HG02763 (cell line): ENCODE results near the gene DYNLL1.
"Not testable (repeated sequence)": the region's sequence is repeated elsewhere in the genome, so short reads cannot be mapped to it uniquely, and the experiment has no call there.

Experiments
- ATAC-seq: cut with Tn5 transposase; IDR thresholded peaks from one replicate; pipeline ENCODE4 v1.9.1; 2021; ENCODE audit warnings: mild to moderate bottlenecking, moderate library complexity; ENCODE audit not compliant: unreplicated experiment

Gene DYNLL1

DNA sequence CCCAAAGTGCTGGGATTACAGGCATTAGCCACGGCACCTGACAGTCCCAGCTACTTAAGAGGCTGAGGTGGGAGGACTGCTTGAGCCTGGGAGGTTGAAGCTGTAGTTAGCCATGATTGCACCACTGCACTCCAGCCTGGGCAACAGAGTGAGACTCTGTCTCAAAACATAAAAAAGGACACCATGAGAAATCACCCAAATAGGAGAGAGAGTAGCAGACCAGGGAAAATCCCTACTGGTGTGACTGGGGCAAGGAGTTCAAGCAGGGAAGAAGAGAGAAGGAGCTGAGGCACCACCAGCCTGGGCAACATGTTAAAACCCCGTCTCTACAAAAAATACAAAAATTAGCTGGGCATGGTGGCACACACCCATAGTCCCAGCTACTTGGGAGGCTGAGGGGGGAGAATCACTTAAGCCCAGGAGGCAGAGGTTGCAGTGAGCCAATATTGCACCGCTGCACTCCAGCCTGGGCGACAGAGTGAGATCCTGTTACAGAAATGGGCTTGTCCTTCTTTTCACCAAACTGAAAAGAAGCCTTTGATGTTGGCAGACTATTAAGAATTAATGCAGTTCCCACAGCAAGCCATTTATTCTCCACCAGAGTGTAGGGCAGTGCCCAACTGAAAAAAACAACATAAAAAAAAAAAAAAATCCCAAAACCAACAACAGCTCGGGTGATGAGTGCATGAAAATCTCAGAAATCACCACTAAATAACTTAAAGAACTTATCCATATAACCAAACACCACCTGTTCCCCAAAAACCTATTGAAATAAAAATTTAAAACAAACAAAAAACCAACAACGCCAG lies 21.9 kb upstream of the DYNLL1 start:
- no peak for ATAC-seq

DNA sequence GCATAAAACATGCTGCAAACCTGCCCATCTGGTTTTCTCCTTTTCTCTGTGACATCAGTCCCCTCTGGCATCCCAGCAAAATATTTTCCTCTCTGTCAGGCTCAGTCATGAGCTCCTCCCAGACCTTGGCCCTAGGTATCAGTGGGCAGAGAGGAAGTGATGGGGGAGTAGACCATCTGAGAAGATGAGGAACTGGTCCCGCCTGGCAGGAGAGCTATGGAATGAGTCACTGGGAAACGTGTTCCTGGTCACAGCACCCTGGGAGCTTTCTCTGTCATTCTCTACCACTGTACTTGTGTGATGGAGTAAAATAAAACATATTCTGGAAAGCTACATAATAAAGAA lies 21.3 kb upstream of the DYNLL1 start:
- ATAC-seq, result no peak

DNA sequence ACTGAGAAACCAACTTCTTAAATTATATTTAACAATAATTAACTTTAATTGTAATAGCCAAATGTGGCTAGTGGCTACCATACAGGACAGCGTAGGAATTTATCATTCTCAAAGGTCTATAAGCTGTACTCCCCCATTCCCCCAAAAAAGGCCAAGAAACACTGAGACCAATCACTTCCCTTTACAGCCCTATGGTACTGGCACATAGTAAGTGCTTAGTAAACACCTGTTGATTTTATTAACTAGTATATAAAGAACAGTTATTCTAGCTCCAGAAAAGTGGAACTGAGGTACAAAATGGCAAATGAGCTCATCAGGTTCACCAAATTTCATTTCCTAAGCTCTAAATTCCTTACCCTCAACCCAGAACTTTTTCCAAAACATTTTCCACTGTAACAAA lies 20.3 kb upstream of the DYNLL1 start:
- ATAC-seq, result no peak

DNA sequence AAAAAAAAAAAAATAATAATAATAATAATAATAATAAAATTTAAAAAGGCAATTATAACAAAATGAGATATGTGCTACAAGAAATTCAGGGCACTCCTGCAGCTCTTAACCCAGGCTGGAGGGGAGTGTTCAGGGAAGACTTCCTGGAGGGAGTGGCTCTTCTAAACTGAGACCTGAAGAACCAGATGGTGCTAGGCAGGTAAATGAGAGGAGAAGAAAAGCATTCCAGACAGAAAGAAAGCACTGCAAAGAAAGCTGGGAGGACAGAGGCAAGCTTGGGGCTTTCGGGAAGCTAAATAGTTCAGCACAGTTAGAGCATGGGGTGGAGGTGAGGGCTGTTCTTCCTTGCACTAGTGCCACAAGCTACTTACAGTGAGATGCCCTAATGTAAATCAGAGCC lies 16.5 kb upstream of the DYNLL1 start:
- ATAC-seq, result no peak

DNA sequence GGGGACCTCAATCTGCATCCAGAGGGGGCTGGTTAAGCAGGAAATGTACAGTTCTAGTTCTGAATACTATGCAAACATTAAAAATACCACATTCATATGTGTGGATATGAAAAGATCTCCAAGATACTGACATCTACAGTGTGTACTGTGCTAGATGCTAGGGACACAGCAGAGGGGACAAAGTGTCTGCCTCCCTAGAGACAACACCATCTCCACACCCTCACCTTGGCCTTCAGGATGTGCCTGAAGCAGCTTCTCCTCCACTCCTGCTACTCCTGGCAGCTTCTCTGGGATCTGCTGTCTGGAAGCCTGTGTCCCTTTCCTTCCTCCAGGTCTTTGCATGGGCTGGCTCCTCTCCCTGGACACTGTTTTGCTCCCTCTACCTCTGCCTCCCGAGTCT lies 15.7 kb upstream of the DYNLL1 start:
- ATAC-seq, result no peak

DNA sequence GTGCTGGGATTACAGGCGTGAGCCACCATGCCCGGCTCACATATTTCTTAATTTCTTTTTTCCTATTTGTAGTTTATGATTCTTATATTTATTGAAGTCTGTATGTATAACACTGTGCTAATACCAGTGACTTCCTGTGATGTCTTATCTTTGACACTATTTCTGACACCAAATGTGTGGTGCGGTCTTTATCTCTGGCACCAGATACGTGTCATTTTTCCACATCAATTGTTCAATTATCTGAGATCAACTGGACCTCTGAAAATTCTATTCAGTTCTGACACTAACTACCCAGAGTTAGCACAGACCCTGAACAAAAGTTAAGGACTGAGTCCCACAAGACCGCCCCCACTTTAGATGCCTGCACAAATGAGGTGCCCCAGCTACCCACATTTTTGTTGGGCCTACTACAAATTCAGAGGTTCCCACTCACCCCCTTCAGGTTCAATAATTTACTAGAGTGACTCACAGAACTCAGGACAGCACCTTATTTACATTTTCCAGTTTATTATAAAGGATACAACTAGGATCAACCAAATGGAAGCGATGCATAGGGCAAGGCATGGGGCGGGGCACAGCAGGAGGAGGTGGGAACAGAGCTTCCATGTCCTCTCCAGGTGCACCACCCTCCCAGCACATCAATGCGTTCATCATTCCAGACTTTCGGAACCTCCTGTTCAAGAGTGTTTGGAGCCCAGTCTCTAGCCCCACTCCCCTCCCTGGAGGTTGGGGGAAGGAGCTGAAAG lies 14.7 kb upstream of the DYNLL1 start:
- no peak for ATAC-seq

DNA sequence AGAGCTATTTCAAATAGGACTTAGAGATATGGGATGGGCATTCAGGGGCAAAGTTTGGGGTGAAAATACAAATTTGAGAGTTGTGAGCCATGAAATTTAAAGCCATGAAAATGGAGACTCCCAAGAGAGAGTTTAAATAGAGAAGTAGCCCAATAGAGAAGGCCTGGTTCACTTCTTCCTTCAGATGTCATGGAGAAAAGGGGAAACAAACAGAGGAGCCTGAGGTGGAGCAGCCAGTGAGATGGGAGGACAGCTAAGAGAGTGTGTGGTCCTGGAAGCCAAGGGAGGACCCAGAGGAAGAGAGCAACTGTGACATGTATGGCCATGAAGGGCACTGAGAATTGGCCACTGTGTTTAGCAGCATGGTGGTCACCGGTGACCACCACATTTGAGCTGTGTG lies 12.3 kb upstream of the DYNLL1 start:
- ATAC-seq, result no peak

DNA sequence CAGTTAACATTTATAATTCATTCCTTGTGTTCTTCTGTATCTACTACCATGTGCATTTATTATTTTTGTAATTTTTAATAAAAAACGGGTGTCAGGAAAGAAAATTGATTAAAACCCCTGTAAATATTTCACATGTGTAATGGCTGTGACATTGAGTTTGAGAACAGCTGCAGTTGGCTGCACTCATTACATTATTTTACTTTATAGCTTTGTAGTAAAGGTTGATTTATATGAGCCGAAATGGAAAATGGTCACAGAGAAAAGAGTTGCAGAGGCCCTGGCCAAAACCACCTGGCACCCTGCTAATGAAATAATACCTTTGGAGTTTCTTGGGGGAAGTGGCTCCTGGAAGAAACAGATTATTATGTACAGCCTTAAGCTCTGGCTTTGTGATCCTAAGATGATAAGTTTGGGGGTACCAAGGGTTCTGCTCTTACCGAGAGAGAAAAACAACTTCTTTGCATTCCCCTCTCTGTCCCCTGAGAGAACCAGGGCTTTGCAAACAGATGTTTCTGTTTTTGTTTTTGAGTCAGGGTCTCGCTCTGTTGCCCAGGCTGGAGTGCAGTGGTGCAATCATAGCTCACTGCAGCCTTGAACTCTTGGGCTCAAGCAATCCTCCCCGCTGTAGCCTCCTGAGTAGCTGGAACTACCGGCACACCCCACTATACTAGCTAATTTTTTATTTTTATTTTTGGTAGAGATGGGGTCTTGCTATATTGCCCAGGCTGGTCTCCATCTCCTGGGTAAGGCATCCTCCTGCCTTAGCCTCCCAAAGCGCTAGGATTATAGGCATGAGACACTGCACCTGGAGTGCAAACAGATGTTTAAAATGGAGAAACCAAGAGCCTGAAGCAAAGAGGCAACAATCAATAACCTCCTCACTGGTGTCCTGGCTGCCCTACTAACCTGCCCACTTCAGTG lies 9.7 kb upstream of the DYNLL1 start:
- ATAC-seq, result no peak

DNA sequence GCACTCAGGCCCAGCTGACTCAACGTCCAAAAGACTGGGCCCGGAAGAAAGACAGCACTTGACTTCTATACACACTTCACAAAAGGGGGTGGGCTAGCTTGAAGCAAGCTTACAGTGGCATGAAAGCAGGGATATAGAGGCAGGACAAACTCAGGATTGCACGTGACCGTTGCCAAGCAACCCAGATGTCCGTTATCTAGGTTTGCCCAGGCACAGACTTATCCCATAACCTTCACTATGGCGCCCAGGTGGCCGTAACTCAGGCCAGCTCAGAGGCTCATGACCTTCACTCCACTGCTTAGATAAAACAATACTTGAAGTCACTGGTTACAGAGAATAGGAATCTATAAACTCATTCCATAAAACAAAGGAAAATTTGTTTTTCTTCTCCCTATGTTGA lies 8.4 kb upstream of the DYNLL1 start:
- not testable (repeated sequence) for ATAC-seq

DNA sequence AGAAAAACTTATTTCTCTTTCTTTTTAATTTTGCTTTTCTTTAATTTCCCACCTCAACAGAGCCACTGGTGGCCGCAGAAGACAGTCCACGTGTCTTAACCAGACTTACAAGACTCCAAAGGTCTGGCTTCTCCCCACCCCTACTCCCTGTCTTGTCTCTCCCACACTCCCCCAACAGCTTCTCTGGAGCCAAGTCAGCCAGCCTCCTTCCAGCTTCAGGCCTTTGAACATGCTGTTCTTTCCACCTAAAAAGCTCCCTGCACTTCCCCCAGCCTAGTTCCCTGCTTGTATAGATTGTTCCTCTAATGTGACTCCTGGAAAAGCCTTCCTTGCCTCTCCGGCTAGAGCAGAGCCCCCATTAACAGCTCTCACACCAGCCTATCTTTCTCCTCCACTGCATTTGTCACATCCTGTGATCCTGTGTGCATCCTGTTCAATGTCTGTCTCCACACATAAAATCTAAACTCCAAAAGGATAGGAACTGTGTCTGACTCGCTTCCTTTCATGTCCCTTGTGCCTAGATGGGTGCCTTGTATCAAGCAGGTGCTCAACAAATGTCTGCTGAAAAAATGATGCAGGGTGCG lies 7.8 kb upstream of the DYNLL1 start:
- ATAC-seq, result no peak

DNA sequence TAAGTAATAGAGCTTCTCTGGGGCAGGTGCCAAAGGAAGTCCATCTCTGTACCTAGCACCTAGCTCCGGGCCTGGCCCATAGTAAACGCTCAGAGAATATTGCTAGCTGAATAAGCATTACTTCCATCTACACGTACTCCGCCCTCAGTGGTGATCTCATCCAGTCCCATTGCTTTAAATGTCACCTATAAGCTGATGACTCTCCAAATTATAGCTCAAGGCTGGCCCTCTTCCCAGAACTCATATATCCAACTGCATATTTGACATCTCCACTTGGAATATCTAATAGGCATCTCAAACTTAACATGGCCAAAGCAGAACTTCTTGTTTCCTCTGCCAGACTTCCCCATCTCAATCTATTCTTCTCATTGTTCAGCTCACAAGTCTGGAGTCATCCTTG lies 6.9 kb upstream of the DYNLL1 start:
- no peak for ATAC-seq

DNA sequence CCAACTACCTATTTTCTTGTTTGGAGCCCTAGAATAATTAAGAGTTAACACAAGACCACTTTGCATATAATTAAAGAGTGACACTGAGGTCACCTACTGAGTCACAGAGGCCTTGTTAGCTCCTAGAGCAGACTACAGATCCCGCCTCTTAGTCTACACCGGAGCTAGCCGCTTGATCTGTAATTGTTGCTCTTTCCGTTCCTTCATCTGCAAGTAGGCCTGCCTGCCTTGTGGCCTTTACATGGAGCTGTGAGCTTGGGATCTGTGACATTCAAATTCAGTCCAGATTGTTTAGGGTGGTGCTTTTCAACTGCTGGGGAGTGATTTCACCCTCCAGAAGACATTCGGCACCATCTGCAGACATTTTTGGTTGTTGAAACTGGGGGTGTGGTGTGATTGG lies 5.6 kb upstream of the DYNLL1 start:
- ATAC-seq, result no peak

DNA sequence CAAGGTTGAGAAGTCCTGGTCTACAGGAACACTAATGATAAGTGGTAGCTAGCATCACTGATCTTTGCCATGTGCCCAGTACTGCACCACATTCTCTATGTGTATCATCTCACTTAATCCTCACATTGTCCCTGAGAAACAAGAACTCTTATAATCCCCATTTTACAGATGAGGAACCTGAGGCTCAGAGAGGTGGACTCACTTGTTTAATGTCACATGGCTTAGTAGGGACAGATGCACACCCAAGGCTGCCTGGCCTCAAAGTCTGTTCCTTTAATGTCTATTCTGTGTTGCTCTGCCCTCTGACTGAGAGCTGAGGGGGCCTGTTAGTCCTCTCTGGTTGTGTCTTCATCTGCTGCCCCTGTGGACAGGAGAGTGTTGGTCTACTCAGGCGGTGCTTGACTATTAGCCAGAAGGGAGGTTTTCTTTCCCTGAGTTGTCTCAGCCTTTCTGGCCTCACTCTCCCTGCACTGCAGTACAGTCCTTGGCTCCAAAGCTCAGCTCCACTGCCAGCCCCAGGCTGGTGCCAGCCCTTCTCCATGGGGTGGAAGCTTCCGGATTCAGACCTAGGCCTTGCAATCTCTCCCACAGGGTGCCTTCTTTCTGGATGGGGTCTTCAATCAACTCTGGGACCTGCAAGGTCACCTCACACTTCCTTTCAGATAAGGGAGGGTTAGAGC lies 4.9 kb upstream of the DYNLL1 start:
- no peak for ATAC-seq

DNA sequence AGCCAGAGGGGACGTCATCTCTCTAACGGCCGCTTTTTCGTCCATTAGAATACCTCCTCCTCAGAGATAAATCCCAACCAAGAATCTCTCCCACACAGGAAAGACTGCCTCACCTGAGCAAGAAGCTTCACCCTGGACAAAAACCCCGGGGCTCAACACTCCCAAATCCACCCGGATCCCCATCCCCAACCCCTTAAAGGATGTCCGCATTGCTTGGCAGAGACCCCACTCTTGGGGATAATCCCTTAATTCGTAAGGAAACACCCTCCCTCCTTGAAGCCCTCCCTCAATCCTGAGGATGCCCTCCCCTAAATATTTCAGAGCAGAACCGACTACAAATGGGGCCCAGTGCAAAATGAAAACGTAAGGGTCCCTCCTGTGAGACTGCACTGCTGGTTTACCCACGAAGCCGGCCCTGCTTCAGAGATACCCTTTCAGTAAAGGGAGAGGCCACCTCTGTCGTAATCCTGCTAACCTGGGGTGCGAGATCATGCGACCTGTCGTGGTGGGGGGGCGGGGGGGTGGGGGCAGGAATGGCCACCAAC lies 655 bp upstream of the DYNLL1 start:
- peak; percentile 4 for ATAC-seq

DNA sequence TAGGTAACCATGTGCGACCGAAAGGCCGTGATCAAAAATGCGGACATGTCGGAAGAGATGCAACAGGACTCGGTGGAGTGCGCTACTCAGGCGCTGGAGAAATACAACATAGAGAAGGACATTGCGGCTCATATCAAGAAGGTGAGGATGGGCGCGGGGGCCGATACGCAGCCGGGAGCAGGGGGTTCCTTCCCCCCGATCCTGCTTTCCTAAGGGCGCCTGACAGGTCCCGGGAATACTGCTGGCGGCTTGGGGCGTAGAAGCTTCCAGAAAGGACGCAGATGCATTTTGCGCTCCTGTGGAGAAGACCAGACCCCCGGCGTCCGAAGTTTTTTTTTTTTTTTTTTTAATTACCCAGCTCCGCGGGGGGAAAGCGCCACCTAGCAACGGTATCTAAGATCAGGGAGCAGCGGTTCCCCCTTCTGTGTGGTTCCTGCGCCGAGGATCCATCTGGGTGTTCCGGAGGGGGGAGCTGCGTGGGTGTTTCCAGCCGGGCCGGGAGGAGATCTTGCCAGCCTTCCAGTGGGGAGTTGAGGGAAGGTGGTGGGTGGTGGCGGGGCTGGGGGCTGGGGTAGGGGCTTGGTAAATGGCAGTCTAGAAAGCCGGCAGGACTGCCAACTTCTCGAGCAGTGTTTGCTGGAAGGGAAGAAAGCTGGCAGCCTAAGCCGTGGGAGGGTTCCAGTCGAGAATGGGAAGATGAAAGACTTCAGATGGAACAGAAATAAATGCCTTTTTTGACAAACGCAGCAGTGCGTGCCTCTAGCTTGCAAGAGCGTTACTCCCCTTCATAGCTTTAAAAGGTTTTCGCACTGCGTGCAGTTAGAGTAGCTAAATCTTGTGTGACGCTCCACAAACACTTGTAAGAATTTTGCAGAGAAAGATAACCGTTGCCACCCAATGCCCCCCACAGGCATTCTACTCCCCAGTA lies 764 bp downstream of the DYNLL1 start:
- no peak for ATAC-seq

DNA sequence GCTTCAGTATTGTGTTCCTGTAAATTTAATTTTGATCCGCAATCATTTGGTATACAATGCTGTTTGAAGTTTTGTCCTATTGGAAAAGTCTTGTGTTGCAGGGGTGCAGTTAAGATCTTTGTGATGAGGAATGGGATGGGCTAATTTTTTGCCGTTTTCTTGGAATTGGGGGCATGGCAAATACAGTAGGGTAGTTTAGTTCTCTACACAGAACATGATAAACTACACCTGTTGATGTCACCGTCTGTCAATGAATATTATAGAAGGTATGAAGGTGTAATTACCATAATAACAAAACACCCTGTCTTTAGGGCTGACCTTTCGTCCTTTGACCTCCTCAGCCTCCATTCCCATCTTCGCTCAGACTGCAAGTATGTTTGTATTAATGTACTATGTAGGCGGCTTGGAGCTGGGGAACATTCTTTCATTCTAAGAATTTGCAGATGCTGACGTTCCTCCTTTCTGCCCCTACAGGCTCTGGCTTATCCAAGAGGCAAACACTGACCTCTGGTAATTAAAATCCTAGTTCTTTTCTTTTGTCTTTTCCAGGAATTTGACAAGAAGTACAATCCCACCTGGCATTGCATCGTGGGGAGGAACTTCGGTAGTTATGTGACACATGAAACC lies 1.7 kb downstream of the DYNLL1 start:
- no peak for ATAC-seq

DNA sequence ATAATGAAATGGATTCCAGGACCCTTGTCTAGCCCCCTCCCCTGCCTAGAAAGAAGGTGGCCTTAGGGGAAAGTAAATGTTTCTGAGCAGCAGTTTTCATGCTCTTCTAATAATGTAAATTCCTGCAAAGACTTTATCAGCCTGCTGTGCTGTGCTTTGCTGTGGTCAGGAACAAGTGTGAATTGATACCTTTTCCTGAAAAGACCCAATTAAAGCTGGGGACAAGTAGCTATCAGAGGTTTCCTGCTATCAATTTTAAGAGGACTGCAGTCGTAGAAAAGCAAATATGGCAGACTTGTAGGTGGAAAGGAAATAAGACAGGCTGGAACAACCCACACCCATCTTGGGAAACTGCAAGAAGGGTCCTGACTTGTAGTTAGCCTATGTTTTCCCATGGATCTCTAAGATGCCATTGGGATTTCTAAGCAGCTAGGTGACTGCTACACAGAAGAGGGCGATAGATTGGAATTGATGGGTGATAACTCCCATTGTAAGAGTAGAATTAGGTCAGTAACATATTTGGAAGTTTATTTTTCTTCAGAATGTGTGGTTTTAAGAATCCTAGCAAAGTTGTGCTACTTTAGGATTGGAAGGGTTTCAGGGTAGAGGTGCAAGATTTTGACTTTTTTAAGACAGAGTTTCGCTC lies 3.1 kb downstream of the DYNLL1 start:
- ATAC-seq, result no peak

DNA sequence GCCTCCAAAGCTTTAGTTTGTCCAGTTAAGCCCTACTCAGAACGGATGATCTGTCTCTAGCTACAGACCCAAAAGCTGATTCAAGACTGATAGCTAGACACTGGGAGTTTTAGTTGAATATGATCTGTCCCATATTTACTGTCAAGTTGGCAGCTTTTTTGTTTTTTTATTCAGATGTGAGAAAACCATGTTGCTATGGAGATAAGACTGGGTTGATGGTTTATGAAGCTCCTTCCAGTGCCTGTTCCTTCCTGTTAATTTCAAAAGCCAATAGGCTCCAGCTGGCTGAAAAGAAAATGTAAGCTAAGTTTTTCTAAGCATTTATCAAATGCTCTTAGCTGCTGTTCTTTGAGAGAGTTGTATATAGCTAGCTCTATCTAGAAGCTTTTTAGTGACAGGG lies 4.7 kb downstream of the DYNLL1 start:
- ATAC-seq, result no peak
